ENCODE results near the gene SCN1B.

The SCN1B gene

GRCh38 chr19:35030257-35031071 is at the start of gene SCN1B:
Gene SCN1B (plus strand): TSS chr19:35030470. CDS start chr19:35030821, 351 bp downstream.
- peak within 1 kb of the TSS; percentile 51 for H3K4me3 ChIP-seq (ENCODE audit: low read depth, low read length)
- H3K36me3 ChIP-seq (replicated peaks) = peaks cover 25% of the 10 kb centered on the region
- in situ Hi-C loops (cut with HindIII; ENCODE audit: low pct_ligation_motif_present, low sequenced_read_pairs) = no loop called here
- TF ChIP-seq, protein P1, sequence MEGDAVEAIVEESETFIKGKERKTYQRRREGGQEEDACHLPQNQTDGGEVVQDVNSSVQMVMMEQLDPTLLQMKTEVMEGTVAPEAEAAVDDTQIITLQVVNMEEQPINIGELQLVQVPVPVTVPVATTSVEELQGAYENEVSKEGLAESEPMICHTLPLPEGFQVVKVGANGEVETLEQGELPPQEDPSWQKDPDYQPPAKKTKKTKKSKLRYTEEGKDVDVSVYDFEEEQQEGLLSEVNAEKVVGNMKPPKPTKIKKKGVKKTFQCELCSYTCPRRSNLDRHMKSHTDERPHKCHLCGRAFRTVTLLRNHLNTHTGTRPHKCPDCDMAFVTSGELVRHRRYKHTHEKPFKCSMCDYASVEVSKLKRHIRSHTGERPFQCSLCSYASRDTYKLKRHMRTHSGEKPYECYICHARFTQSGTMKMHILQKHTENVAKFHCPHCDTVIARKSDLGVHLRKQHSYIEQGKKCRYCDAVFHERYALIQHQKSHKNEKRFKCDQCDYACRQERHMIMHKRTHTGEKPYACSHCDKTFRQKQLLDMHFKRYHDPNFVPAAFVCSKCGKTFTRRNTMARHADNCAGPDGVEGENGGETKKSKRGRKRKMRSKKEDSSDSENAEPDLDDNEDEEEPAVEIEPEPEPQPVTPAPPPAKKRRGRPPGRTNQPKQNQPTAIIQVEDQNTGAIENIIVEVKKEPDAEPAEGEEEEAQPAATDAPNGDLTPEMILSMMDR (IDR thresholded peaks at IDR 0.05; ENCODE audit: low read depth, low read length, missing control alignments) = no peak
- DNase-seq = peak; percentile 46
- no peak within 1 kb of the TSS for H3K27ac ChIP-seq
- H3K27me3 ChIP-seq (replicated peaks) = no peaks in the 10 kb centered on the region

DNA sequence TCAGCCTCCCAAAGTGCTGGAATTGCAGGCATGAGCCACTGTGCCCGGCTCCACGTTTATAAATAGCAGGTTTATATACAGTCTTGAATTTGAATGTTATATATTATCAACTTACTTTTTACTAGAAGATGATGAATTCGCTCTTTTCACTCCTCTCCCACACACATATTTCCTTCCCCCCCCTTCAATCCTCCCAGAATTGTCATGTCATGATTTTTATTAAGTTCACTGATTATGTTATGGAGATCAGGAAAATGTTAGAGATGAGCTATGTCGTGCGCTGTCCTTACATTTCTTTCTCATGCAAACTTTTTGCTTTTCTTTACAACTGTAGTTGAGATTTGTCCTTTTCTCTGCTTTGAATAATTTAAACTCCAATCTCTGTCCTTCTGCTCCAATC is 48.0 kb upstream of the SCN1B start:
- no peak overlapping the region for H3K27ac ChIP-seq
- no peak for DNase-seq
- in situ Hi-C loops (cut with HindIII; ENCODE audit: low pct_ligation_motif_present, low sequenced_read_pairs) = no loop called here
- no peaks in the 10 kb centered on the region for H3K36me3 ChIP-seq (replicated peaks)
- no peak overlapping the region for H3K4me3 ChIP-seq (ENCODE audit: low read depth, low read length)
- H3K27me3 ChIP-seq (replicated peaks) = no peaks in the 10 kb centered on the region
- TF ChIP-seq, protein P1 (IDR thresholded peaks at IDR 0.05; ENCODE audit: low read depth, low read length, missing control alignments) = no peak

DNA sequence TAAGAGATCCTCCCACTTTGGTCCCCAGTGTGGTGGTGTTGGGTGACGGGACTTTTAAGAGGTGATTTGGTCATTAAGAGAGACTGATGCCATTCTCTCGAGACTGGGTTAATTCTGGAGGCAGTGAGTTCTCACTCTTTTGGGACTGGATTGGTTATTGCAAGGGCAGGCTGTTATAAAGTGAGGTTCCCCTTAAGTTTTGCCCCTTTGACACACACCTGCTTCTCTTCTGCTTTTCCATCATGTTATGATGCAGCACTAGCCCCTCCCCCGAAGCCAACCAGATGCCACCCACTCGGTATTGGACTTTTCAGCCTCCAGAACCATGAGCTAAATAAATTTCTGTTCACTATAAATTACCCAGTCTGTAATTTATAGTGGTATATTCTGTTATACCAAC is 46.5 kb upstream of the SCN1B start:
- Histone ChIP-seq H3K36me3 (replicated peaks) (no peaks in the 10 kb centered on the region), H3K27me3 (replicated peaks) (no peaks in the 10 kb centered on the region), H3K27ac (no peak overlapping the region), H3K4me3 (ENCODE audit: low read depth, low read length) (no peak overlapping the region)
- in situ Hi-C loops (cut with HindIII; ENCODE audit: low pct_ligation_motif_present, low sequenced_read_pairs) = no loop called here
- TF ChIP-seq, protein P1 (IDR thresholded peaks at IDR 0.05; ENCODE audit: low read depth, low read length, missing control alignments) = no peak
- no peak for DNase-seq

GRCh38 chr19:34984287-34984686 is 46.0 kb upstream of the SCN1B start:
- no peak for DNase-seq
- TF ChIP-seq, protein P1 (IDR thresholded peaks at IDR 0.05; ENCODE audit: low read depth, low read length, missing control alignments) = no peak
- Histone ChIP-seq H3K36me3 (replicated peaks) (no peaks in the 10 kb centered on the region), H3K27ac (no peak overlapping the region), H3K4me3 (ENCODE audit: low read depth, low read length) (no peak overlapping the region), H3K27me3 (replicated peaks) (no peaks in the 10 kb centered on the region)
- in situ Hi-C loops (cut with HindIII; ENCODE audit: low pct_ligation_motif_present, low sequenced_read_pairs) = no loop called here

DNA sequence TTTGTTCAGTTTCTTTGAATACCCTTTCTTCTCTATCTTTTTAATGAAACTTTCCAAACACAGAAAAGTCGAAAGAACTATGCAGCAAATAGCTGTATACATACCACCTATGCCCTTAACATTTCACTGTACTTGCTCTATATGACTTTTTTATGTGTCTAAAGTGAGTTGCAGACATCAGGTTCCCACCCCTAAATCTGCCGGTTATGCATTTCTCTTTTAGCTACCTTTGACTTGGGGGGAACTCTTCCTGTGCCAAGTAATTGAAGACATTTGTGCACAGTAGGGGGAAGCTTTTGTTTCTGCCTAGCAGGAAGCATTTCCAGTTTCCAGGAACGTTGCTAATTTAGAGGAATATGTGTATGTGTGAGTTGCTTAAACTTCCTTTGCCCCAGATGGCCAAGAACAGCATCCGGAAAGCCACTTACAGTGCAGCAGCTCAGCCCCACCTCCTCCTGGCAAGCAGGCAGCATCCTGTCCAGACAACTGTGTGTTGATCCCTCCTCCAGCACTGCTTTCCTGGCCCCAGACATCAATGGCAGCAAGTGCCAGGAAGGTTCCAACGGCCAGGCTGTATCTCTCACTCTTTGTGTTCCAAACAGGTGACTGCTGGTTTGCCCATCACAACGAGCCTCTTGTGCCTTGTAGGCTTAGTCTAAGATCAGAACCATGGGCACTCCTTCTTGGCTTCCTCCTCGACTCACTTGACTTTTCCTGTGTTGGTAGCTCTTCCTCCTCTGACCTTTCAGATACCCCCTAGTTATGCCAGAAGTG is 44.8 kb upstream of the SCN1B start:
- Histone ChIP-seq H3K4me3 (ENCODE audit: low read depth, low read length) (no peak overlapping the region), H3K27ac (no peak overlapping the region), H3K27me3 (replicated peaks) (no peaks in the 10 kb centered on the region), H3K36me3 (replicated peaks) (no peaks in the 10 kb centered on the region)
- in situ Hi-C loops (cut with HindIII; ENCODE audit: low pct_ligation_motif_present, low sequenced_read_pairs) = no loop called here
- TF ChIP-seq, protein P1 (IDR thresholded peaks at IDR 0.05; ENCODE audit: low read depth, low read length, missing control alignments) = no peak
- no peak for DNase-seq

All from brain microvascular endothelial cell (primary cell).